HG03095 (cell line): ENCODE data around the gene ADGRA1.

Experiments used
- ATAC-seq: cut with Tn5 transposase; IDR thresholded peaks from one replicate; pipeline ENCODE4 v1.9.1; 2021; ENCODE audit warnings: moderate library complexity; ENCODE audit not compliant: unreplicated experiment

The ADGRA1 gene

GRCh38 chr10:133160826-133161471, 73.2 kb downstream of the ADGRA1 start:
- no peak for ATAC-seq

GRCh38 chr10:133161486-133162109, 73.9 kb downstream of the ADGRA1 start:
- ATAC-seq: no peak

- ATAC-seq: no peak
These were observed 74.6 kb downstream of the ADGRA1 start for GRCh38 chr10:133162178-133162909.

GRCh38 chr10:133162910-133163856, 75.5 kb downstream of the ADGRA1 start:
- no peak for ATAC-seq

DNA sequence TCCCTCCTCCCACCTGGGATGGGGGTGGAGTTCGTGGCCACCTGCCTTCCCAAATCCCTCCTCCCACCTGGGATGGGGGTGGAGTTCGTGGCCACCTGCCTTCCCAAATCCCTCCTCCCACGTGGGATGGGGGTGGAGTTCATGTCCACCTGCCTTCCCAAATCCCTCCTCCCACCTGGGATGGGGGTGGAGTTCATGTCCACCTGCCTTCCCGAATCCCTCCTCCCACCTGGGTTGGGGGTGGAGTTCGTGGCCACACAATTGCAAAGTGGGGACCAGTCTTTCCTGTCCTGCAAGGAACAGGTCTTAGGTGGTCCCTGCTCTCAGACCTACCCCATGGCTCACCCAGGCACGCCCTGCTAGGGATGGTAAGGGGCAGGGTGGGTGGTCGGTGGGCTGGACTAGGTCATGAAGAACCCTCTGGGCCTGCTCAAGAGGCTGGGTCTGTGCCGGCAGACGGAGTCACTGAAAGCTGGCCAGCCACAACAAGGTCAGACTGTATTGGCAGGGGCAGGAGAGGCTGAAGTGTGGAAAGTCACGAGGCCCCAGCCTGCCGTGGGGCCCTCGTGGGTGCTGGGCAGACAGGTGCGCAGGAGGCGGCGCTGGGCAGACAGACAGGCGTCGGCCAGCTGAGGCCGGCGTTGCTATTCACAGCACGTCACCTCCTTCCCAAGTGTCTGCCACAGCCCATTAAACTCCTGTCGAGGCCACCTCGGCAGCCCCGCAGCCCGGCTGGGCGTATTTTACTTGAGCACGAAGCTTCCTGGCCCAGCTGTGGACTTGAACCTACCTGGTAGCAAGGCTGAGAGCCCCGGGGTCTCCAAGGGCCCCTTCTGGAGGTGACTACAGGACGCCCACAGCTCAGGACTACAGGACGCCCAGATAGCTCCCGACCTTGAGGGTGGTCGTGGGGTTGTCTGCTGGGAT, 76.4 kb downstream of the ADGRA1 start:
- ATAC-seq: no peak

- ATAC-seq: no peak
These were observed 77.3 kb downstream of the ADGRA1 start for GRCh38 chr10:133164816-133165555.

- no peak for ATAC-seq
These were observed 78.1 kb downstream of the ADGRA1 start for GRCh38 chr10:133165556-133166503.

- ATAC-seq: no peak
These were observed 78.7 kb downstream of the ADGRA1 start for GRCh38 chr10:133166504-133166827.

DNA sequence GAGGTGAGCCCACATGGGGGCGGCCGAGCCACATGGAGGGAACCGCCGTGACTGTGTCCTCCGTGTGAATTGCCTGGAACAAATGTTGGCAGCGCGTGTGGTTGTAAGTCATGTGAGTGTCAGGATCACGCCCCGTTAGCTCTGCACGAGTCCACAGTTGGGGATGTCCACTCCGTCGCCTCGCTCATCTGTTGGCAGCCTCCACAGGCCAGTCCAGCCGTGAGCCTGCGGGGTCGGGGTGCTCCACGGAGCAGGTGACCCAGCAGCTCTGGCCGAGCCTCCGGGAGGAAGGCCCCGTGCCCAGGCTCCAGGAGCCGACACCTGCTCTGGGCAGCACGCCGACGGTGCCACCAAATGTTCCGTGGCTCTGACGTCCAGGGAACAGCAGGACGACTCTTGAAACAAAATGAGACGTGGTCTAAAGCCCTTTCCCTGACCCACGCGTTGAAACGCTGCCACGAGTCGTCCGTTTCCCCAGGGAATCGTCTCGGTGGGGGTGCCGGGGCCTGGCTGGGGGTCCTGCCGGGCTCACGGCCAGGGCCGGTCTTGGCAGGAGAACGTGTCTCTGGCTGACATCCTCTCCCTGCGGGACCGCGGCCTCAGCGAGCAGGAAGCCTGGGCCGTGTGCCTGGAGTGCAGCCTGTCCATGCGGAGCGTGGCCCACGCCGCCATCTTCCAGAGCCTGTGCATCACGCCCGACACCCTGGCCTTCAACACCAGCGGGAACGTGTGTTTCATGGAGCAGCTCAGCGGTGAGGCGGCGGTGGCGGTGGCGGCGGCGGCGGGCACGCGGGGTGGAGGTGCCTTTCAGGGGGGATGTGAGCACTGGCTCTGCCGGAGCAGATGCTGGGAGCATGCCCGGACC, 79.3 kb downstream of the ADGRA1 start:
- no peak for ATAC-seq

- ATAC-seq: no peak
These were observed 80.2 kb downstream of the ADGRA1 start for GRCh38 chr10:133167693-133168616.

- ATAC-seq: no peak
These were observed 80.9 kb downstream of the ADGRA1 start for GRCh38 chr10:133168617-133169031.

GRCh38 chr10:133169173-133169947, 81.6 kb downstream of the ADGRA1 start:
- ATAC-seq: no peak

- no peak for ATAC-seq
These were observed 82.4 kb downstream of the ADGRA1 start for GRCh38 chr10:133170092-133170491.

GRCh38 chr10:133173860-133174640, 86.3 kb downstream of the ADGRA1 start:
- no peak for ATAC-seq
